HEK293T (cell line): ENCODE data around the gene PLA2G4B.

Experiments used
- BHLHE40 ChIP-seq: fragments of 450-650 bp; IDR thresholded peaks from 2 replicates; pipeline ENCODE4 v1.6.1; 2016; ENCODE audit warnings: mild to moderate bottlenecking, moderate library complexity, borderline replicate concordance
- FOXA1 ChIP-seq: fragments of 450-650 bp; IDR thresholded peaks from 2 replicates; pipeline ENCODE4 v1.6.1; 2016; ENCODE audit warnings: mild to moderate bottlenecking
- FOXK2 ChIP-seq: fragments of 450-650 bp; IDR thresholded peaks from 2 replicates; pipeline ENCODE4 v1.6.1; 2016; ENCODE audit warnings: mild to moderate bottlenecking
- FOXM1 ChIP-seq: fragments of 450-650 bp; IDR thresholded peaks from 2 replicates; pipeline ENCODE4 v1.6.1; 2017; ENCODE audit warnings: mild to moderate bottlenecking, borderline replicate concordance
- HDGF ChIP-seq: fragments of 450-650 bp; IDR thresholded peaks from 2 replicates; pipeline ENCODE4 v1.6.1; 2017; ENCODE audit warnings: antibody characterized with exemption, borderline replicate concordance
- NFRKB ChIP-seq: fragments of 450-650 bp; IDR thresholded peaks from 2 replicates; pipeline ENCODE4 v1.6.1; 2016; ENCODE audit warnings: mild to moderate bottlenecking, moderate library complexity
- SP1 ChIP-seq: fragments of 450-650 bp; IDR thresholded peaks from 2 replicates; pipeline ENCODE4 v1.6.1; 2017
- SUZ12 ChIP-seq: fragments of 450-650 bp; IDR thresholded peaks from 2 replicates; pipeline ENCODE4 v1.6.1; 2016; ENCODE audit warnings: mild to moderate bottlenecking
- TARDBP ChIP-seq: fragments of 450-650 bp; IDR thresholded peaks from 2 replicates; pipeline ENCODE4 v1.6.1; 2016
- ZNF384 ChIP-seq: fragments of 450-650 bp; IDR thresholded peaks from 2 replicates; pipeline ENCODE4 v1.6.1; 2016
- TF ChIP-seq, protein P1 (sequence below): fragments of 450-650 bp; IDR thresholded peaks from 2 replicates; pipeline ENCODE4 v1.6.1; 2016

- TF ChIP-seq FOXA1 (no peak), FOXM1 (no peak), HDGF (no peak), SUZ12 (no peak), FOXK2 (no peak), TARDBP (no peak), BHLHE40 (no peak), ZNF384 (no peak), NFRKB (no peak), SP1 (no peak)
- TF ChIP-seq, protein P1, sequence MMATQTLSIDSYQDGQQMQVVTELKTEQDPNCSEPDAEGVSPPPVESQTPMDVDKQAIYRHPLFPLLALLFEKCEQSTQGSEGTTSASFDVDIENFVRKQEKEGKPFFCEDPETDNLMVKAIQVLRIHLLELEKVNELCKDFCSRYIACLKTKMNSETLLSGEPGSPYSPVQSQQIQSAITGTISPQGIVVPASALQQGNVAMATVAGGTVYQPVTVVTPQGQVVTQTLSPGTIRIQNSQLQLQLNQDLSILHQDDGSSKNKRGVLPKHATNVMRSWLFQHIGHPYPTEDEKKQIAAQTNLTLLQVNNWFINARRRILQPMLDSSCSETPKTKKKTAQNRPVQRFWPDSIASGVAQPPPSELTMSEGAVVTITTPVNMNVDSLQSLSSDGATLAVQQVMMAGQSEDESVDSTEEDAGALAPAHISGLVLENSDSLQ: no peak
Measured at GRCh38 chr15:41809526-41810220, 29.0 kb upstream of the PLA2G4B start.
